Neural progenitor cell (in vitro differentiated cells): ENCODE measurements around the gene NUP133.

Source experiments
- CTCF ChIP-seq: fragments of 200-600 bp; sonication (generic); IDR thresholded peaks from 2 replicates; pipeline ENCODE4 v1.5.1; 2017; ENCODE audit warnings: antibody characterized with exemption, mild to moderate bottlenecking
- EZH2 ChIP-seq: fragments of 200-600 bp; sonication (generic); IDR thresholded peaks from 2 replicates; pipeline ENCODE4 v1.6.1; 2017; ENCODE audit warnings: antibody characterized with exemption, mild to moderate bottlenecking, moderate library complexity

DNA sequence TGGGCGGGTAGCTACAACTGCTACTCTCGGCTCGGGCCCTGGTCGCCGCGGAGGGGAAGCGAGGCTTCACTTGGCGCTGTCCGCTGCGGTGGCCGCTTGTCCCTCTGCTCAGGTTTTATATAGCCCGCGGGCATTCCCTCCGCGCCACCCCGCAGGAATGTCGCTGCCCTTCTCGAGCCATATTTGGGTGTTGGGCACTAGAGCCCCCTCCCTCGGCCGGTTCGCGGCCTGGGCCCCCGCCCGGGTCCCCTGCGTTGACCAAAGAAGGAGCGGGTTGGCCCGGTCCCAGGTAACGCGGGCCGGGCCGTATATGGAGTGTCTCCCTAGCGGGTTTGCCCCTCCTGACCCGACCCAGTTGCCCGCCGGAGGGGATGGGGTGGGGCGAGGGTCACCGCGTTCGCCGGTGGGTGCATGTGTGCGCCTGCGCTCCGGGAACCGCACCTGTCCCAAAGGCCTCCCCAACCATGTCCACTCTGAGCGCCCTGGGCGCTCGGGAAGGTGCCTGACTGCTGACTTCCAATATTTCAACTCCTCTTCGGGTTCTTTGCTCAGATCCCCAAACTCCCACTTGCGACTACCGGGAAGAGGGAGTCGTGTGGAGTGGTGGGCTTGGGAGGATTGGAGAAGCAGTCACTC, 74.0 kb downstream of the NUP133 start, which contains the start of gene ACTA1:
- TF ChIP-seq CTCF (no peak), EZH2 (peak; percentile 61)
